IMR-90 (cell line): ENCODE data around the gene CD1B. TPM values are rescaled to one million over a fixed set of nuclear protein-coding genes. Genes with fewer than 3 reads are reported as not detected.

Source experiments
- ATAC-seq: fragments of 200-7000 bp; cut with Tn5 transposase; 2 replicates; pipeline ENCODE4 v1.9.1; 2020; ENCODE audit warnings: low read depth, mild to moderate bottlenecking, moderate library complexity
- BruUV-seq: library from RNA; stranded (reverse); fragments of 400-500 nt; replicated peaks from 2 replicates; lab custom pipeline; 2021; lab: Mats Ljungman, UMichigan
- CTCF ChIA-PET: fragments of 300-600 bp; formaldehyde crosslinking; extraction: SDS; loops from one replicate; lab custom pipeline; 2021; ENCODE audit warnings: antibody characterized with exemption; lab: Yijun Ruan, JAX
- POLR2A ChIA-PET: fragments of 300-600 bp; sonication (Branson Sonifier 250); formaldehyde crosslinking; loops from one replicate; lab custom pipeline; 2022; ENCODE audit warnings: antibody characterized with exemption; ENCODE audit not compliant: unreplicated experiment; lab: Charles Lee
- DNase-seq: peaks from one replicate; pipeline ENCODE4 v3.0.0; 2013
- H2AFZ ChIP-seq: replicated peaks from 2 replicates; pipeline ENCODE3; 2013; ENCODE audit warnings: low read length, mild to moderate bottlenecking; ENCODE audit not compliant: poor library complexity
- H2AK5ac ChIP-seq: 2 replicates; pipeline ENCODE4 v1.6.1; 2013; ENCODE audit warnings: low read depth, low read length, inconsistent platforms
- H2AK9ac ChIP-seq: replicated peaks from 2 replicates; pipeline ENCODE3; 2013; ENCODE audit warnings: mild to moderate bottlenecking, low read depth, low read length, moderate library complexity; ENCODE audit not compliant: poor library complexity
- H2BK120ac ChIP-seq: 2 replicates; pipeline ENCODE4 v1.6.1; 2013; ENCODE audit warnings: low read depth, low read length, inconsistent platforms
- H2BK15ac ChIP-seq: 3 replicates; pipeline ENCODE4 v1.6.1; 2013; ENCODE audit warnings: low read depth, low read length, inconsistent platforms
- H2BK20ac ChIP-seq: 2 replicates; pipeline ENCODE4 v1.6.1; 2013; ENCODE audit warnings: low read depth, mild to moderate bottlenecking, inconsistent platforms, low read length, moderate library complexity
- H2BK5ac ChIP-seq: 2 replicates; pipeline ENCODE4 v1.6.1; 2013; ENCODE audit warnings: mild to moderate bottlenecking, low read depth, low read length, inconsistent platforms; ENCODE audit not compliant: poor library complexity, severe bottlenecking
- H3K14ac ChIP-seq: replicated peaks from 2 replicates; pipeline ENCODE4 v1.6.1; 2013; ENCODE audit warnings: low read depth, low read length, inconsistent platforms
- H3K18ac ChIP-seq: 2 replicates; pipeline ENCODE4 v1.6.1; 2013; ENCODE audit warnings: low read depth, low read length, control low read depth
- H3K23ac ChIP-seq: 2 replicates; pipeline ENCODE4 v1.6.1; 2013; ENCODE audit warnings: low read depth, low read length, inconsistent platforms
- H3K27ac ChIP-seq: 2 replicates; pipeline ENCODE4 v1.5.1; 2013; ENCODE audit warnings: mild to moderate bottlenecking, control low read depth, low read length; ENCODE audit not compliant: insufficient read depth
- H3K27me3 ChIP-seq: 2 replicates; pipeline ENCODE4 v1.6.1; 2013; ENCODE audit warnings: low read length; ENCODE audit not compliant: control insufficient read depth, insufficient read depth
- H3K36me3 ChIP-seq: 2 replicates; pipeline ENCODE4 v1.6.1; 2013; ENCODE audit warnings: low read length, mixed read lengths; ENCODE audit not compliant: control insufficient read depth, insufficient read depth
- H3K4ac ChIP-seq: 2 replicates; pipeline ENCODE4 v1.6.1; 2013; ENCODE audit warnings: low read depth, low read length, inconsistent platforms
- H3K4me1 ChIP-seq: 2 replicates; pipeline ENCODE4 v1.6.1; 2013; ENCODE audit warnings: low read length, mixed read lengths; ENCODE audit not compliant: control insufficient read depth, insufficient read depth
- H3K4me2 ChIP-seq: 2 replicates; pipeline ENCODE4 v1.6.1; 2013; ENCODE audit warnings: low read depth, mild to moderate bottlenecking, control low read depth, low read length, moderate library complexity
- H3K4me3 ChIP-seq: 2 replicates; pipeline ENCODE4 v1.5.1; 2013; ENCODE audit warnings: low read depth, mild to moderate bottlenecking, control low read depth, low read length, moderate library complexity; ENCODE audit not compliant: insufficient read depth
- H3K56ac ChIP-seq: 2 replicates; pipeline ENCODE4 v1.6.1; 2013; ENCODE audit warnings: low read length, inconsistent platforms; ENCODE audit not compliant: insufficient read depth; ENCODE audit errors: extremely low read depth
- H3K79me1 ChIP-seq, 2 experiments: 2 replicates each; pipeline ENCODE4 v1.6.1; 2013; ENCODE audit warnings: low read length in 2 of 2, inconsistent platforms in 1 of 2, low read depth in 1 of 2
- H3K9ac ChIP-seq: 2 replicates; pipeline ENCODE4 v1.6.1; 2013; ENCODE audit warnings: low read depth, low read length, control low read depth
- H3K9me1 ChIP-seq: 2 replicates; pipeline ENCODE4 v1.6.1; 2013; ENCODE audit warnings: low read length, inconsistent platforms; ENCODE audit not compliant: insufficient read depth
- H3K9me3 ChIP-seq: 2 replicates; pipeline ENCODE4 v1.6.1; 2013; ENCODE audit warnings: low read length; ENCODE audit not compliant: control insufficient read depth, insufficient read depth
- H4K20me1 ChIP-seq: 2 replicates; pipeline ENCODE4 v1.6.1; 2013; ENCODE audit warnings: low read length, inconsistent platforms; ENCODE audit not compliant: insufficient read depth
- H4K5ac ChIP-seq: 2 replicates; pipeline ENCODE4 v1.6.1; 2013; ENCODE audit warnings: mild to moderate bottlenecking, low read depth, low read length, control low read depth
- H4K8ac ChIP-seq, 2 experiments: 2 replicates each; pipeline ENCODE4 v1.6.1; 2013; ENCODE audit warnings: low read depth in 2 of 2, low read length in 2 of 2, control low read depth in 1 of 2, inconsistent platforms in 1 of 2
- H4K91ac ChIP-seq: 2 replicates; pipeline ENCODE4 v1.6.1; 2013; ENCODE audit warnings: low read depth, low read length, inconsistent platforms; ENCODE audit not compliant: insufficient read depth
- CEBPB ChIP-seq: IDR thresholded peaks from 2 replicates; pipeline ENCODE4 v1.6.1; 2012; ENCODE audit warnings: low read depth, low read length, improper control_type of control experiment
- CHD1 ChIP-seq: IDR thresholded peaks from 2 replicates; pipeline ENCODE4 v1.6.1; 2012; ENCODE audit warnings: low read depth, low read length, improper control_type of control experiment
- CTCF ChIP-seq: conservative IDR thresholded peaks from 2 replicates; pipeline ENCODE4 v1.5.1; 2012; ENCODE audit warnings: mild to moderate bottlenecking, low read depth, low read length, improper control_type of control experiment
- MAFK ChIP-seq: IDR thresholded peaks from 2 replicates; pipeline ENCODE4 v1.6.1; 2012; ENCODE audit warnings: low read depth, low read length, improper control_type of control experiment
- MAZ ChIP-seq: IDR thresholded peaks from 2 replicates; pipeline ENCODE4 v1.6.1; 2012; ENCODE audit warnings: low read depth, mild to moderate bottlenecking, low read length, improper control_type of control experiment, moderate library complexity, borderline replicate concordance
- NFE2L2 ChIP-seq: fragments of 150-350 bp; IDR thresholded peaks from 2 replicates; pipeline ENCODE4 v1.6.1; 2016; ENCODE audit warnings: low read depth, mild to moderate bottlenecking, low read length
- RAD21 ChIP-seq: IDR thresholded peaks from 2 replicates; pipeline ENCODE4 v1.6.1; 2012; ENCODE audit warnings: low read length, improper control_type of control experiment
- RCOR1 ChIP-seq: IDR thresholded peaks from 2 replicates; pipeline ENCODE4 v1.6.1; 2012; ENCODE audit warnings: mild to moderate bottlenecking, low read length, improper control_type of control experiment; ENCODE audit not compliant: insufficient replicate concordance
- RFX5 ChIP-seq: IDR thresholded peaks from 2 replicates; pipeline ENCODE4 v1.8.0; 2012; ENCODE audit warnings: low read depth, mild to moderate bottlenecking, low read length, moderate library complexity
- SMC3 ChIP-seq: fragments of 150-350 bp; IDR thresholded peaks from 2 replicates; pipeline ENCODE4 v1.6.1; 2016; ENCODE audit warnings: low read depth, mild to moderate bottlenecking, antibody characterized with exemption, low read length, moderate library complexity
- WGBS, 2 experiments: methylation state at CpG; one replicate each; pipeline versions ENCODE4 v1.1.5 to v1.1.7; 2013; ENCODE audit warnings: missing lambda C conversion rate in 2 of 2; ENCODE audit not compliant: insufficient read length in 1 of 2; ENCODE audit errors: extremely low coverage in 2 of 2; 5-methylcytosine and 5-hydroxymethylcytosine counted together
- dilution Hi-C: fragments of 300-500 bp; cut with HindIII; formaldehyde crosslinking; loops from one replicate; pipeline ENCODE4 v1.14.3; 2018; ENCODE audit warnings: low sequenced_read_pairs; ENCODE audit not compliant: unreplicated experiment
- in situ Hi-C: fragments of 300-500 bp; cut with MboI; formaldehyde crosslinking; loops from 3 replicates; pipeline ENCODE4 v1.14.3; 2019; ENCODE audit warnings: low sequenced_read_pairs, inconsistent platforms, mixed read lengths
- intact Hi-C: fragments of 100-400 bp; cut with micrococcal nuclease; formaldehyde crosslinking; loops from 2 replicates; pipeline ENCODE4 v1.10.0; 2022
- polyA plus RNA-seq, 3 experiments: library from polyadenylated mRNA; depleted of rRNA; stranded (reverse); fragments of >200 nt; gene quantifications; 2 replicates each; pipeline ENCODE4 v1.2.3, GENCODE V29; 2012; ENCODE audit warnings: low replicate concordance in 1 of 3
- total RNA-seq: library from RNA; depleted of rRNA; stranded (reverse); fragments of >200 nt; gene quantifications from 2 replicates; pipeline ENCODE4 v1.2.3, GENCODE V29; 2012
- TF ChIP-seq, protein P1 (sequence below): fragments of 150-350 bp; IDR thresholded peaks from 2 replicates; pipeline ENCODE4 v1.6.1; 2017; ENCODE audit warnings: mild to moderate bottlenecking, antibody characterized with exemption, low read length, low read depth

CD1B gene
- total and polyA plus RNA-seq, 2 of the 4 experiments (the other 2 are of a cell fraction) = not detected

DNA sequence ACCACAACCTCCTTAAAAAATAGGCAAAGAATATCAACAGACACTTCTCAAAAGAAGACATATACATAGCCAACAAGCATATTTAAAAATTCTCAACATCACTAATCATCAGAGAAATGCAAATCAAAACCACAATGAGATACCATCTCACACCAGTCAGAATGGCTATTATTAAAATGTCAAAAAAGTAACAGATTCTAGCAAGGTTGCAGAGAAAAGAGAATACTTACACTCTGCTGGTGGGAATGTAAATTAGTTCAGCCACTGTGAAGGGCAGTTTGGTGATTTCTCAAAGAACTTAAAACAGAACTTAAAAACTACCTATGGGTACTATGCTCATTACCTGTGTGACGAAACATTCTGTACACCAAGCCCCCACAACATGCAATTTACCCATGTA lies 20.7 kb downstream of the CD1B start:
- Histone ChIP-seq H3K9me1 (no peaks in the 10 kb centered on the region), H4K8ac (no peak overlapping the region), H2BK20ac (no peak overlapping the region), H3K4ac (no peak overlapping the region), H3K18ac (no peak overlapping the region), H3K4me3 (no peak overlapping the region), H3K56ac (no peak overlapping the region), H3K23ac (no peak overlapping the region), H3K4me1 (no peaks in the 10 kb centered on the region), H4K20me1 (no peaks in the 10 kb centered on the region), H2BK120ac (no peak overlapping the region), H3K27me3 (no peaks in the 10 kb centered on the region), H3K79me1 (no peaks in the 10 kb centered on the region), H4K5ac (no peak overlapping the region), H2BK5ac (no peak overlapping the region), H3K9ac (no peak overlapping the region), H3K27ac (no peak overlapping the region), H3K9me3 (no peaks in the 10 kb centered on the region), H2AFZ (no peak overlapping the region), H3K36me3 (no peaks in the 10 kb centered on the region), H2BK15ac (no peak overlapping the region), H3K14ac (no peak overlapping the region), H3K4me2 (no peak overlapping the region), H4K91ac (no peak overlapping the region), H2AK9ac (no peak overlapping the region), H2AK5ac (no peak overlapping the region)
- ChIA-PET CTCF (no interaction called here), POLR2A (no interaction called here)
- in situ Hi-C loops (no loop called here), intact Hi-C loops (no loop called here), dilution Hi-C loops (no loop called here)
- no CpG with 5 or more reads among the region's 1 CpG for WGBS, 2 experiments
- DNase-seq = no peak
- TF ChIP-seq NFE2L2 = no peak
- TF ChIP-seq MAZ = no peak
- TF ChIP-seq CHD1 = no peak
- TF ChIP-seq RAD21 = no peak
- TF ChIP-seq, protein P1, sequence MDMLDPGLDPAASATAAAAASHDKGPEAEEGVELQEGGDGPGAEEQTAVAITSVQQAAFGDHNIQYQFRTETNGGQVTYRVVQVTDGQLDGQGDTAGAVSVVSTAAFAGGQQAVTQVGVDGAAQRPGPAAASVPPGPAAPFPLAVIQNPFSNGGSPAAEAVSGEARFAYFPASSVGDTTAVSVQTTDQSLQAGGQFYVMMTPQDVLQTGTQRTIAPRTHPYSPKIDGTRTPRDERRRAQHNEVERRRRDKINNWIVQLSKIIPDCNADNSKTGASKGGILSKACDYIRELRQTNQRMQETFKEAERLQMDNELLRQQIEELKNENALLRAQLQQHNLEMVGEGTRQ = no peak
- TF ChIP-seq RCOR1 = no peak
- TF ChIP-seq CEBPB = no peak
- no peak for TF ChIP-seq CTCF
- TF ChIP-seq MAFK = no peak
- TF ChIP-seq SMC3 = no peak
- no peak for TF ChIP-seq RFX5
- no TSS peak for BruUV-seq
- ATAC-seq = no peak
